Esophagus squamous epithelium (tissue), 4 donors: ENCODE measurements around the gene C7orf33.

Experiments
- POLR2A ChIP-seq, 4 donors: fragments of 450-650 bp; IDR thresholded peaks; one replicate each; pipeline ENCODE4 v1.6.1; 2017; ENCODE audit warnings: antibody characterized with exemption in 4 of 4, mild to moderate bottlenecking in 4 of 4, moderate library complexity in 3 of 4
- TF ChIP-seq, protein P1 (sequence below), 6 experiments: fragments of 450-650 bp in 4 of 6; fragments of 200-600 bp in 2 of 6; sonication (generic) in 2 of 6; IDR thresholded peaks; one replicate each; pipeline ENCODE4 v1.5.1; 2016 to 2019; ENCODE audit warnings: antibody characterized with exemption in 6 of 6, mild to moderate bottlenecking in 4 of 6, moderate library complexity in 4 of 6

DNA sequence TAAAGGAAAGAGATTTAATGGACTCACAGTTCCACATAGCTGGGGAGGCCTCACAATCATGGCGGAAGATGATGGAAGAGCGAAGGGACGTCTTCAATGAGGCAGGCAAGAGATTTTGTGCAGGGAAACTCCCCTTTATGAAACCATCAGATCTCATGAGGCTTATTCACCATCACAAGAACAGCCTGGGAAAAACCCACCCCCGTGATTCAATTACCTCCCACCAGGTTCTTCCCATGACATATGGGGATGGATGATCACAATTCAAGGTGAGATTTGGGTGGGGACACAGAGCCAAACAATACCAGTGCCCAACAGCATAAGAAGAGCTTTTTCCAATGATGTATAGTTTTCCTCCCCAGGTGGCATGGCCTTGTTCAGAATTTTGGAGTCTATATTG, 11.2 kb upstream of the C7orf33 start:
- TF ChIP-seq, protein P1, sequence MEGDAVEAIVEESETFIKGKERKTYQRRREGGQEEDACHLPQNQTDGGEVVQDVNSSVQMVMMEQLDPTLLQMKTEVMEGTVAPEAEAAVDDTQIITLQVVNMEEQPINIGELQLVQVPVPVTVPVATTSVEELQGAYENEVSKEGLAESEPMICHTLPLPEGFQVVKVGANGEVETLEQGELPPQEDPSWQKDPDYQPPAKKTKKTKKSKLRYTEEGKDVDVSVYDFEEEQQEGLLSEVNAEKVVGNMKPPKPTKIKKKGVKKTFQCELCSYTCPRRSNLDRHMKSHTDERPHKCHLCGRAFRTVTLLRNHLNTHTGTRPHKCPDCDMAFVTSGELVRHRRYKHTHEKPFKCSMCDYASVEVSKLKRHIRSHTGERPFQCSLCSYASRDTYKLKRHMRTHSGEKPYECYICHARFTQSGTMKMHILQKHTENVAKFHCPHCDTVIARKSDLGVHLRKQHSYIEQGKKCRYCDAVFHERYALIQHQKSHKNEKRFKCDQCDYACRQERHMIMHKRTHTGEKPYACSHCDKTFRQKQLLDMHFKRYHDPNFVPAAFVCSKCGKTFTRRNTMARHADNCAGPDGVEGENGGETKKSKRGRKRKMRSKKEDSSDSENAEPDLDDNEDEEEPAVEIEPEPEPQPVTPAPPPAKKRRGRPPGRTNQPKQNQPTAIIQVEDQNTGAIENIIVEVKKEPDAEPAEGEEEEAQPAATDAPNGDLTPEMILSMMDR (IDR thresholded peaks at IDR 0.05): no peak
- no peak for TF ChIP-seq POLR2A (IDR thresholded peaks at IDR 0.05)
